ENCODE results near the gene MYCT1.

Gene MYCT1

GRCh38 chr6:152723398-152723797, 25.7 kb downstream of the MYCT1 start:
- DNase-seq (ENCODE audit: low spot score) = no peak

GRCh38 chr6:152726313-152726712, 28.6 kb downstream of the MYCT1 start:
- no peak for DNase-seq (ENCODE audit: low spot score)

DNA sequence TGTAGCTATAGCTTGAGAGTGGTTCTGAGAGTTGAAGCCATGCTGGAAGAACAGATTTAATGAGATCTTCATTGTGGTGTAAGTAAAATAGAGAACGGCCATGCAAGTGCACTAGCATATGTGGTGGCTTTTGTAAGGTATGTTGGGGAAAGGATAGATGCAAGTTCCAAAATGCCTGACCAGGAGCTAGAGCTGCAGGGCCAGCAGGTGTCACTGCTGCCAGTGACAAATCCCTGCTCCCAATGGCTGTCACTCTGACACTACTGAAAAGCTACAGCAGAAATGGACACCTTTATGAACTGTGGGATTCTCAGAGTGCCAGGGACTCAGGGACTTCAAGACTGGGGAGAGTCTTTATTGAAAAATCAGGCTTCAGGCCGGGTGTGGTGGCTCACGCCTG, 29.8 kb downstream of the MYCT1 start:
- DNase-seq (ENCODE audit: low spot score) = no peak

- no peak for DNase-seq (ENCODE audit: low spot score)
Measured at GRCh38 chr6:152734630-152735029, 36.9 kb downstream of the MYCT1 start.

GRCh38 chr6:152736687-152737273, 39.1 kb downstream of the MYCT1 start:
- no peak for DNase-seq (ENCODE audit: low spot score)

- no peak for DNase-seq (ENCODE audit: low spot score)
Measured at GRCh38 chr6:152745509-152746171, 47.9 kb downstream of the MYCT1 start.

DNA sequence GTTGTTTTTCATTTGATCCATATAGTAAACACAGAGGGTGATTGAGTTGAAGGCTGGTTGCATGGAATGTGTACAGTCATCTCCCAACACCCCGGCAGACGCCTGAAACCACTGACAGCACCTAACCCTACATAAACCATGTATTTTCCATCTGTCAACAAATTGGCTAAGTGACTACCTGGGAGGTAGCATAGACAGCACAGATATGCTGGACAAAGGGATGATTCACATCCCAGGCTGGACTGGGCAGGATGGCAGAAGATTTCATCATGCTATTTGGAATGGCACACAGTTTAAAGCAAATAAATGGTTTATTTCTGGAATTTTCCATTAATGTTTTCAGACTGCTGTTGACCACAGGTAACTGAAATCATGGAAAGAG, 48.5 kb downstream of the MYCT1 start:
- DNase-seq (ENCODE audit: low spot score) = peak; percentile 5

GRCh38 chr6:152748843-152749242, 51.1 kb downstream of the MYCT1 start:
- peak; percentile 43 for DNase-seq (ENCODE audit: low spot score)

DNA sequence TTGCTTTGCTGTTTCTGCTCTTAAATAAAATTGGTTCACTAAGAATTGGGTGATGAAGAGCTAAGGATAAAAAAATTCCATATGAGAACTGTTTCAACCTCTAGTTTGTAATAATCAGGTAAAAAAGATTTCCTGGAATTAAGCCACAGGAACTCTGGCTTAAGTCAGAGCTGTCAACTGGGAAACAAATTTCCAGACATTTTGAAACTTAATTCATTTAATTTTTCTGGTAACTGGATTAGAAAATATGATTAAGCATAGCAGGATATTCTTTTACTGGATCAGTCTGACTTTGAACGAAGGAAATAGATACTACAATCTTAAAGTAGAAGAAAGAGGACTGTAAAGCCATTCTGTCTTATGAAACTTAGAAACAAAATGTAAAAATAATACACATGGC, 51.6 kb downstream of the MYCT1 start:
- no peak for DNase-seq (ENCODE audit: low spot score)

GRCh38 chr6:152750694-152751093, 53.0 kb downstream of the MYCT1 start, which contains the start of gene VIP:
Gene VIP (plus strand): TSS chr6:152750797. CDS start chr6:152752178, 1,381 bp downstream.
- DNase-seq (ENCODE audit: low spot score) = peak; percentile 54

DNA sequence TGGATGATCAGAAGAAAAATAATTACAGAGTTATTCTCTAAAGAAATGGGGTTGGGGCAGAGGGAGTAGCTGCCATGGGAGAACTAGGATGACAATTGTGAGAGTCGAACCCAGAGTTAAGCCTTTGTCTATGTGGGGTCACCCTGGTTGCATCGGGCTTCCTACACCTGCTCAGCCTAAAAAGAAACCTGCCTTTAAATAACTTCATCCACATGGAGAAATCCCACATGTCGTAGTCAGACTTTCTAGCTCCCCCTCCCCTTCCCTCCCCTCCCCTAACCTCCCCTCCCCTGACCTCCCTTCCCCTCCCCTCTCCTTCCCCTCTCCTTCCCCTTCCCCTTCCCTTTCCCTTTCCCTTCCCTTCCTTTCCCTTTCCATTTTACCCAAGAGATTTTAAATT, 67.6 kb downstream of the MYCT1 start:
- DNase-seq (ENCODE audit: low spot score) = no peak

DNA sequence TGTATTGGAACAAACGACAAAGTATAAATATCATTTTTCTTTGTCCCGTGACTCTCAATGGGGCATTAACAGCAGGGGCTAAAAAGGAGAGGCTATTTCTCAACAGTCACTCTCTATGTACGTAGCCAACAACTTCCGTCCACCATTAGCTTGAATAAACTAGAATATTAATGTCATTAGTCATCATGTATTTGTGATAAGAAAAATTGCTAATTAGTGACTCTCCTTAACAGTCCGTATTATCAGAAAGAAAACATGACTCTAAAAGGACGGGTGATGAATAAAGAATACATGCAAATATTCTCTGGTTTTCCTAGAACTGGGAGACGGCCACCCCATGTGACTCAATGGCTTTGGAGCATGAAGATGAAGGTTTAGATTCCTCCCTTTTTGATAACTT, 71.5 kb downstream of the MYCT1 start:
- no peak for DNase-seq (ENCODE audit: low spot score)

DNA sequence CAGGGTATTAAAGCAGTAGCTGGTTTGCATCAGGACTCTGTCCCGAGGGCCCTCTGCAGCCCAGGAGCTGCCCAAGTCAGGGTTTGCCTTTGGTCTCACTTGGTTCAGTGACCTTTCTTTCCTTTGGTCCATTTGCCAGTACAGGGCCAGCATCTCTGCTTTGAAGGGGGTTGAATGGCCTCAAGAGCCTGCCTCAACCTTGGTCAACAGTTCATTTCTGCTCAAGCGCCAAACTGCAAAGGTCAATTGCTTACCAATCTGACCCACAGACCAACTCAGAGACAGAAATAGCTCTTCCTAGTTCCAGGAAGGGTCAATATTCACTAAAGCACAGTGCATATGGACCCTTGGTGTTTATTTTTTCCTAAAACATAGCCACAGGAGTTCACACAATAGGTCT, 72.3 kb downstream of the MYCT1 start:
- DNase-seq (ENCODE audit: low spot score) = no peak

- no peak for DNase-seq (ENCODE audit: low spot score)
Measured at GRCh38 chr6:152771061-152771687, 73.5 kb downstream of the MYCT1 start.

All from RKO (cell line).